ENCODE results near the gene EYS.

- TF ChIP-seq EZH2 (IDR thresholded peaks at IDR 0.05; ENCODE audit: insufficient read depth, poor library complexity, severe bottlenecking) = no peak
- no peak for TF ChIP-seq EZH2phosphoT487 (IDR thresholded peaks at IDR 0.05; ENCODE audit: insufficient read depth, low read depth)
Measured at GRCh38 chr6:64225503-64225902, 1481.5 kb downstream of the EYS start.

Measured in GM23248 (cell line).